ENCODE measurements around the gene COX4I2.
"Not testable (repeated sequence)": the region's sequence is repeated elsewhere in the genome, so short reads cannot be mapped to it uniquely, and the experiment has no call there.

COX4I2 gene

GRCh38 chr20:31654534-31654933 is 16.8 kb downstream of the COX4I2 start:
- DNase-seq (ENCODE audit: low read depth in 2 of 2), result no peak

DNA sequence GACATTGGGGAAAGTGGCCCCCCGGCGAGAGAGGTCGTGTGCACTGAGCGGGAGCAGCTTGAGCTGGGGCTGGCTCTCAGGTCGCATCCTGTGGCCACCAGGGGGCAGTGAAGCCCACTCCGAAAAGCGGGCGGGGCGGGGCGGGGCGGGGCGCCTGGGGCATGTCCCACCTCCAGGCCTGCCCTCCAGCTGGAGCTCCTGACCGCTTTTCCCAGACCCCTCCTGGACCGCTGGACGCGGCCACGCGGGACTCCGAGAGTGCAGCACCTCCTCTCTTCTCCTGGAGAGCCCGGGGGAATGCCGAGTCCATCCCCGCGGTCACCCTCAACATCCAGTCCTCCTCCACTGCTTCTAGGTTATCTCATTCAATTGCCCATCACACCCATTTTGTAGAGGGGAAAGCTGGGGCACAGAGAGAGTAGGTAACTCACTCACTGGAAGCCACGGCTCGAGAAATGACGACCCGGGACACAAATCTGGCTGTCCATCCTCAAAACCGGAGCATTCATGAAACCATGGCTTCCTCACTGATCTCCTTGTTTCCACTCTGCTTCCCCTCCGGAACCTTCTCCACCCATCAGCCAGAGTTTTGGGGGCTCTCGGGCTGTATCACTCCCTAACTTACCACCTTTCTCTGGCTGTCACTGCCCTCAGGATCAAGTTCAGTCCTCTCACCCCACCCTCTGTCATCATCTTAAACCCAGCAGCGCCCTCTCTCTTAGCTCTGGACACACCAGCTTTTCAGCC is 24.1 kb downstream of the COX4I2 start:
- peak; percentile 24 to 25 for DNase-seq (ENCODE audit: low read depth in 2 of 2)

- no peak for DNase-seq (ENCODE audit: low read depth in 2 of 2)
These were observed 24.7 kb downstream of the COX4I2 start for GRCh38 chr20:31662372-31662854.

DNA sequence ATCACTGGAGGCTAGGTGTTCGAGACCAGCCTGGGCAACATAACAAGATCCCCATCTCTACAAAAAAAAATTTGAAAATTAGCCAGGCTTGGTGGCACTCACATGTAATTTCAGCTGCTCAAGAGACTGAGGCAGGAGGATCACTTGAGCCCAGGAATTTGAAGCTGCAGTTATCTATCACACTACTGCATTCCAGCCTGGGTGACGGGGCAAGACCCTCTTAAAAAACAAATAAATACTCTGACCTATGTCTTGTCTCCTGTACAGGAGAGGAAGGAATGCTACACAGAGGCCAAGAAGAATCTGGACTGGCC is 25.8 kb downstream of the COX4I2 start:
- DNase-seq (ENCODE audit: low read depth in 2 of 2), result no peak

GRCh38 chr20:31663838-31664695 is 26.4 kb downstream of the COX4I2 start:
- no peak for DNase-seq (ENCODE audit: low read depth in 2 of 2)

DNA sequence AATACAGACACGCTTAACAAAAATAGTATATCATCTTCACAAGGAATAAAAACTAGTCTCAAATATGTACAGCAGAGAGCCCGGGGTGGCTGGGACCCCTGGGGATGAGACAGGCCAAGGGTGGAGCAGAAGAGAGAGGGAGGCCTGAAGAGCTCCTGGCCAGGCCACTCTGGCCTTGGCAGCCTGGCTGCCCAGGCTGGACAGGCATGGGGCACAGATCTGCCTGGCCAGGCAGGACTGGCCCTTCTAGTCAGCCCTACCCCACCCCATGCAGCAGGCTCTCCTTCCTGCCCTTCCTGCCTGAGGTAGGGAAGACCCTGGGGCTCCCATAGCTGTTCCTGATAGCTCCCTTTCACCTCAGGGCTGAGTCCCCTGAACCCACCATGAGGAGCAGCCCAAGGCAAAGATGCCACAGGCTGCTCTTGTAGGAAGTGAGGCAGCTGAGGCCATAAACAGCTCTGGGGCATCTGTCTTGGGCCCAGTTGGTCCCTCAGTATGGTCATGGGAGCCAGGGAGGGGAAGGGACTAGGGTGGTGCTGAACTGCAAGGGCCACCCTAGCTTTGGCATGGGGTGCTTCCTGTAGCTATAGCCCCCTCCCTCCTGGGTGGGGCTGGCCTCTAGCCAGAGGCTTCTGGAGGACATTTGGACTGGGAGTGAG is 27.1 kb downstream of the COX4I2 start:
- DNase-seq (ENCODE audit: low read depth in 2 of 2), result no peak

DNA sequence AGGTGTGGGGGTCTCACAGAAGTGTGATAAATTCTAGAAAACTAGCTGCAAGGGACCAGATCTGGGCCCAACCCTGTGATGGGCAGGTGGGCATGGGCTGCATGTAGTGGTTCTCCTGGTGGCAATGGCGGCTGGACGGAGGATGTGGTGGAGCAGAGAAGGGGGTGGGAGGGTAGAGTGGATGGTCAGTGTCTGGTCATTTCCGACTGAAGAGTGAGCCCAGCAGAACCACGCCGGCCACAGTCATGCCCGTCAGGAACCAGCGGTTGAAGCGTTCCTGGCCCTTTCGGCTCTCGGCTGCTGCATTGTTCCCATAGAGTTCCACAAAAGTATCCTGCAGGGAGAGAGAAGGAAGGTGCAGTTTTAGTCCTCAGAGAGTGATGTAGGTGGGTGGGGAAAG is 28.0 kb downstream of the COX4I2 start:
- no peak for DNase-seq (ENCODE audit: low read depth in 2 of 2)

GRCh38 chr20:31666258-31667042 is 28.7 kb downstream of the COX4I2 start:
- no peak for DNase-seq (ENCODE audit: low read depth in 2 of 2)

- no peak for DNase-seq (ENCODE audit: low read depth in 2 of 2)
These were observed 29.9 kb downstream of the COX4I2 start for GRCh38 chr20:31667315-31668285.

GRCh38 chr20:31668944-31669343 is 31.2 kb downstream of the COX4I2 start:
- DNase-seq (ENCODE audit: low read depth in 2 of 2), result not testable (repeated sequence)

DNA sequence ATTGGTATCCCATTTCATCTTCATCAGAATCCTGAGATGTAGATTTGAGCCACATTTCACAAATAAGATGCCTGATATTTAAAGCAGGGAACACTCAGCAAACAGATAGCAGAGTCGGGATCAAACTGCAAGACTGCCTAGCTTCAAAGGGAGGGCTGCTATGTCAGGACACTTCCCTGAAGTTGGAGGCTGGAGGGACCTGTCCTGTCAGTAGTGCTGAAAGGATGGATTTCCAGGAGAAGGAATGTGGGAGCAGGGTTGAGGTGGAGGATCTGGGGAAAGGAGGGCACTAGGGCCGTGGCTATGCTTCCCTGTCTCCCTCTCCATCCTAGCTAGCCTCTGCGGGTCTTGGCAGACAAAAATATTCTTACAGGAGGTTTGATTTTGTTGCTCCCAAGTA is 32.2 kb downstream of the COX4I2 start:
- no peak for DNase-seq (ENCODE audit: low read depth in 2 of 2)

- DNase-seq (ENCODE audit: low read depth in 2 of 2), result no peak
These were observed 32.9 kb downstream of the COX4I2 start for GRCh38 chr20:31670371-31671228.

- no peak for DNase-seq (ENCODE audit: low read depth in 2 of 2)
These were observed 33.6 kb downstream of the COX4I2 start for GRCh38 chr20:31671324-31671723.

DNA sequence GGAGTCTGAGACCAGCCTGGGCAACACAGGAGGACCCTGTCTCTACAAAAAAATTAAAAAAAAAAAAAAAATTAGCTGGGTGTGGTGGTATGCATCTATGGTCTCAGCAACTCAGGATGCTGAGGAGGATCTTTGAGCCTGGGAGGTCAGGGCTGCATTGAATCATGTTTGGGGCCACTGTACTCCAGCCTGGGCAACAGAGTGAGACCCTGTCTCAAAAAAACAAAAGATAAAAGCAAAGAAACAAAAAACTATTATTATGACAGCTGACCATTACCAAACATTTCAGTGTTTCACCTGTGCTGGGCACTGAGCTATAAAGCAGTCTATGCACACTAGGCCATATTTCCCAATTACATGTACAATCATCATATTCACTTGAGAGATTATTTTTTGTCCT is 35.7 kb downstream of the COX4I2 start:
- DNase-seq (ENCODE audit: low read depth in 2 of 2), result no peak

DNA sequence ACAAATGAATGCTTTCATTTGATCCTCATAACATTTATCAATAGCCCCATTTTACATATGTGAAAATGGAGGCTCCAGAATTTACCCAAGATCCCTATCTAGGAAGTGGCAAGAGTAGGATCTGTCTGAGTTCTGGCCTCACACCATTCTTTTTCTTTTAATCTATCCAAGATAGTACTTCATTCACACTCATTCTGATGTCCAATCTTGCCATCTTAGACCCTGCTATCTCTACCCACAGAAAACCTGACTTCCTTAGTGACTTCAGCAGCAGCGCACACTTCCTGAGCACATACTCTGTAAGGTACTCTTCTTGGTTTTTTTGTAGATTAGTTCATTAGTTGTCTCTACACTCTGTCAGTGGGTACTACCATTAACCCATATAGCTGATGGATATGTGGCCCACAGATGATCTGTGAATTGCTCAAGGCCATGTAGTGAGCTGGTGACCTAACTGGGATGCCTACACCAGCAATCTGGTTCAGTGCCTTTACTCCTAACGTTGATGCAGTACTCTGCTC is 36.3 kb downstream of the COX4I2 start:
- no peak for DNase-seq (ENCODE audit: low read depth in 2 of 2)

- peak; percentile 61 to 69 for DNase-seq (ENCODE audit: low read depth in 2 of 2)
These were observed 37.4 kb downstream of the COX4I2 start for GRCh38 chr20:31674895-31675827.

DNA sequence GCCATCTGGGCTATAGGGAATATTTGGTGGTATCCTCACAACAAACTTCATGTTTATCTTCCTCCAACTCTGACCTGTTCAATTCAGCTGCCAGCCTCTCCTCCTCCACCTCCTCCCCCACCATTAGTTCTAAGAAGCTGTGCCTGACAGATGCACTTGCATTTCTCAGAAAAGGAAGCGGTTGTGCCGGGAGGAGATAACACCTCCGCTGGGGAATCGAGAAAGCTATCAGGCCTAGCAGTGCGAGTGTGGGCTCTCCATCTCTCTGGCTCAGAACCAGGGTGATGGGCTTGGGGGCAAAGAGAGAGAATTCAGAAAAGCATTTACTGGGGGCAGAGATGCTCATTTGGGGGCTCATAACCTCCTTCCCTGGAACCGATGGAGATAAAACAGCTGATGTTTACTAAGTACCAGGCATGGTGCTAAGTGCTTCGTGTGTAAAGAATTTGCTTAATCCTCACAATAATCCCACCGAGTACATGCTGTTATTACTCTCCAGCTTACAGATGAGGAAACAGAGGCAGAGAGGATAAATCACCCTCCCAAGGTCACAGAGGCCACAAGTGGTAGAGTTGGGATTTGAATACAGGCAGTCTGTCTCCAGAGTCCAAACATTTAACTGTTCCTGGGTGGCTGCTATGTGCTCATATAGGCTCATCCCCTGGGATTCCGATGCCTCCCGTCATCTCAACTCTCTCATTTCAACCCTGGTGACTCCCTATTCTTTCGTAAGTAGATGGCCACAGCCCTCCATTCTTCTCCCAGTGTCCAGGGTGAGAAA is 38.3 kb downstream of the COX4I2 start:
- DNase-seq (ENCODE audit: low read depth in 2 of 2), result no peak
